ENCODE data around the gene JAKMIP3.

Gene JAKMIP3

GRCh38 chr10:132111121-132111731 lies 45.5 kb downstream of the JAKMIP3 start:
- no peak for DNase-seq (ENCODE audit: low read depth in 2 of 2)

DNA sequence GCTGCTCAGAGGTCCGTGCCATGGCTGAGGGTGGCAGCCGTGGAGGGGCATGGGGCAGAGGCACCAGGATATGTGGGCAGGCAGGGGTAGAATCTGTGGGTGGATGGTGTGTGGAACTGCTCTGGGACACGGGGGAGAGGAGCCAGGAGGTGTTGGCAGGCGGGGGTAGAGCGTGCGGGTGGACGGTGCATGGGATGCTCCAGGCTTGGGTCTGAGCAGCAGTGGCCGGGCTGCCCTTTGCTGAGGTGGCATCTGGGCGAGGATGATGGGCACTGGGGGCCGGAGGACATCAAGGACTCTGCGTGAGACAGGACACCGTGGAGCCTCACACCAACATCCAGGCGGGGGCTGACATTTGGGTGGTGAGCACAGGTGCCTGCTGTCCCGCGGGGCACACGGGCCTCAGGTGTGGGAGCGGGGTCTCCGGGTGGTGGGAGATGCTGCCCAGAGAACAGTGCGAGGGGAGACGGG lies 46.2 kb downstream of the JAKMIP3 start:
- no peak for DNase-seq (ENCODE audit: low read depth in 2 of 2)

DNA sequence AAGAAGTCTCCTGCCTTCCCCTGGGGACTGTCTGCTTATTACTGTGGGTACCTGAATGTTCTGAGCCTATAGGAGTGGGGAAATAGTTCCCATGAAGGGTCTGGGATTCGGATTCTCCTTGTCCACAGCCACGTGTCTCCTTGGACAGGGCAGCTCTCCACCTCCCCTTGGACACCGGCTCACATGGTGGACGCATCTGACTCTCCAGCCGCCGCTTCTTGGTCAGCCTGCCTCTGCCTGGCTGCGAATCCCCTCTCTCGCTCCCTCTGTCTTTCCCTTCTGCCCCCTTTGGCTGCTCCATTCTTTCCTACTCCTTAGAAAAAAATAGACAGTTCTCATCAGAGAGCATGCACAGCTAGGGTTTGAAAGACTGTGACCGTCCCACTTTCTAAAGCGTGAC lies 46.9 kb downstream of the JAKMIP3 start:
- no peak for DNase-seq (ENCODE audit: low read depth in 2 of 2)

GRCh38 chr10:132113206-132113605 lies 47.5 kb downstream of the JAKMIP3 start:
- DNase-seq (ENCODE audit: low read depth in 2 of 2) = no peak

GRCh38 chr10:132113766-132114365 lies 48.1 kb downstream of the JAKMIP3 start:
- no peak for DNase-seq (ENCODE audit: low read depth in 2 of 2)

GRCh38 chr10:132114953-132115520 lies 49.3 kb downstream of the JAKMIP3 start:
- DNase-seq (ENCODE audit: low read depth in 2 of 2) = no peak

Data from fibroblast of skin of left biceps (primary cell).